ENCODE results near the gene EPHA8.
A peak's percentile ranks its signal among the peaks of the same experiment; 100 is the strongest.

EPHA8 gene

DNA sequence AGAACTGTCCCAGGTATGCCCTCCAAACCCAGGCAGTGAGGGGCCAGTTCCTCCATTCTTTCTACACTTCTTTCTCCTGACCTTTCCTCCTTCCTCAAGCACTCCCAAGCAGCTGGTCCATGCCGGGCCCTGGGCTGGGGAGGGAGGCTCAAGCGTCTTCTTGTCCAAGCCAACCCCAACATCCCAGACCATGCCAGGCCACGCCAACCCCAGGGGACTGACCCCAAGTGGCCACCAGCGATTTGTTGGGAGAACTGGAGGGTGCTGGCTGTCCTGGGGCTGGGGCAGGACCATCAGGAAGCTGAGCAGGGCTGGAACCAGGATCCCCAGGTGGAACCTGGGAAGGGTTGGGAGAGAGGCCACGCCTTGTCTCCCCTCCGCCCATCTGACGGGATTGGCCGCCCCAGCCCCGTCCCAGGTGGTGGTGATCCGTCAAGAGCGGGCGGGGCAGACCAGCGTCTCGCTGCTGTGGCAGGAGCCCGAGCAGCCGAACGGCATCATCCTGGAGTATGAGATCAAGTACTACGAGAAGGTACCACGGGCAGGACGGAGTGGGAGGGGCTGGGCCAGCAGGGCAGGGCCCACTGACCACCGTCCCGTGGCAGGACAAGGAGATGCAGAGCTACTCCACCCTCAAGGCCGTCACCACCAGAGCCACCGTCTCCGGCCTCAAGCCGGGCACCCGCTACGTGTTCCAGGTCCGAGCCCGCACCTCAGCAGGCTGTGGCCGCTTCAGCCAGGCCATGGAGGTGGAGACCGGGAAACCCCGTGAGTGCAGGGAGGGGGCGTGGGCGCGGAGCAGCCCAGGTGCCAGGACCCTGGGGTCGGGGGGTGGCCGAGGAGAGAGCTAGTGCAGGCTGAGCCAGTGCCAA is 29.9 kb downstream of the EPHA8 start:
- no peak for DNase-seq (ENCODE audit: low read depth in 2 of 2)

GRCh38 chr1:22594396-22594795 is 31.1 kb downstream of the EPHA8 start:
- no peak for DNase-seq (ENCODE audit: low read depth in 2 of 2)

GRCh38 chr1:22595108-22595507 is 31.8 kb downstream of the EPHA8 start:
- no peak for DNase-seq (ENCODE audit: low read depth in 2 of 2)

DNA sequence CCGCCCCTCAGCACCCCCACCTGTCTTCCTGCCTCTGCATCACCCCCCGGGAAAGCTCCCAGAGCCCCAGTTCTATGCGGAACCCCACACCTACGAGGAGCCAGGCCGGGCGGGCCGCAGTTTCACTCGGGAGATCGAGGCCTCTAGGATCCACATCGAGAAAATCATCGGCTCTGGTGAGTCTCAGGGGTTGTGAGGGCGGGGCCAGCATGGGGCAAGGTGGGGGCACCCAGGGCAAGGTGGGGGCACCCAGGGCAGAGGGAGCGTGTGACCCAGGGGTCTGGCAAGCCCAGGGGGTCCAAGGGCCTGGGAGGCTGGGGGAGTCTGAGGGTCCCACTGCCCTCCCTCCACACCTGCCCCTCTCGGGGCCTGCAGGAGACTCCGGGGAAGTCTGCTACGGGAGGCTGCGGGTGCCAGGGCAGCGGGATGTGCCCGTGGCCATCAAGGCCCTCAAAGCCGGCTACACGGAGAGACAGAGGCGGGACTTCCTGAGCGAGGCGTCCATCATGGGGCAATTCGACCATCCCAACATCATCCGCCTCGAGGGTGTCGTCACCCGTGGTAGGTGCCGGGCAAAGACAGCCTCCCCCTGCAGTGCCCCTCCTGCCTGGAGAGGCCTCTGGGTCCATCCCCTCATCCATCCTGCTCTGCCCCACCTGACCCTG is 34.1 kb downstream of the EPHA8 start:
- DNase-seq (ENCODE audit: low read depth in 2 of 2) = no peak

DNA sequence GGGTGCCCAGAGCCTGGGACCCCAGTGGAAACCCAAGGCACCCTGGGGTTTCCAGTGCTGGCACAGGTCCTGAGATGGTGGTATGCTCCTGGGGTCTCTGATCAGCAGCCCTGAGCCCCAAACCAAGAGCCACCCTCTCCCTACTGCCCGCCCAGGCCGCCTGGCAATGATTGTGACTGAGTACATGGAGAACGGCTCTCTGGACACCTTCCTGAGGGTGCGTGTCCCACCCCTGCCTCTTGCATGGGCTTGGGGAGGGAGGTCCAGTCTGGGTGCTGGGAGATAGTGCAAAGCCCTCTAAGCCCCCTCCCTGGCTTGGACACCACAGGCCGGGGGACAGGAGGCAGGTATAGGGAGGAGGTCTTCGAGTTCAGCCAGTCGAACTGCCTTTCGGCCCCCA is 34.7 kb downstream of the EPHA8 start:
- no peak for DNase-seq (ENCODE audit: low read depth in 2 of 2)

DNA sequence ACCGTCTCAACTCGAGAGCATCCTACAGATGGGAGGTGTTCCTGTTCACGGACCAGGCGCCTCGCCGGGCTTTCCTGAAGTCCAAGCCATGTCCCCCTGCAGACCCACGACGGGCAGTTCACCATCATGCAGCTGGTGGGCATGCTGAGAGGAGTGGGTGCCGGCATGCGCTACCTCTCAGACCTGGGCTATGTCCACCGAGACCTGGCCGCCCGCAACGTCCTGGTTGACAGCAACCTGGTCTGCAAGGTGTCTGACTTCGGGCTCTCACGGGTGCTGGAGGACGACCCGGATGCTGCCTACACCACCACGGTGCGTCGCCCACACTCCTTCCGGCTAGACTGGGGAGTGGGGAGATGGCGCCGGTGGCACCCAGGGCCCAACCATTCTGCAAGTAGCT is 35.4 kb downstream of the EPHA8 start:
- DNase-seq (ENCODE audit: low read depth in 2 of 2) = no peak

DNA sequence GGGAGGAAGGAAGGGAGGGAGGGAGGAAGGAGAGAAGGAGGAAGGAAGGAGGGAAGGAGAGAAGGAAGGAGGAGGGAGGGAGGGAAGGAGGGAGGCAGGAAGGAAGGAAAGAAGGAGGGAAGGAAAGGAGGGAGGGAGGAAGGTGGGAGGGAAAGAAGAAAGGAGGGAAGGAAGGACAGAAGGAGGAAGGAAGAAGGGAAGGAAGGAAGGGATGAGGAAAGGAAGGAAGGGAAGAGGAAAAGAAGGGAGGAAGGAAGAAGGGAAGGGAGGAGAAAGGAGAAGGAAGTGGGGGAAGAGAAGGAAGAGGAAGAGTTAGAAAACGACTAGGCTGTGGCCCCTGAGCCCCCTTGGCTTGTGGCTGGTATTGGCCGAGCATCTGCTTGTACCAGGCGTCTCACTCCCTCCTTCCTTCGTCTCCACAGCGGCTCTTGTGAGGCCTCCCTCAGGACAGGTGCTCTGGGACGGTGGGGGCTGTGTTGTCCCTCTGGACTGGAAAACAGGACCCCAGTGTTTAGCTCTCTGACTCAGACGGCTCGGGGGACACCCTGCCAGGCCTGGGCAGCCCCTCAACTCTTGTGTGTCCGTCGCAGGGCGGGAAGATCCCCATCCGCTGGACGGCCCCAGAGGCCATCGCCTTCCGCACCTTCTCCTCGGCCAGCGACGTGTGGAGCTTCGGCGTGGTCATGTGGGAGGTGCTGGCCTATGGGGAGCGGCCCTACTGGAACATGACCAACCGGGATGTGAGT is 37.0 kb downstream of the EPHA8 start:
- no peak for DNase-seq (ENCODE audit: low read depth in 2 of 2)

- no peak for DNase-seq (ENCODE audit: low read depth in 2 of 2)
Observed at GRCh38 chr1:22600817-22601605, 37.7 kb downstream of the EPHA8 start.

DNA sequence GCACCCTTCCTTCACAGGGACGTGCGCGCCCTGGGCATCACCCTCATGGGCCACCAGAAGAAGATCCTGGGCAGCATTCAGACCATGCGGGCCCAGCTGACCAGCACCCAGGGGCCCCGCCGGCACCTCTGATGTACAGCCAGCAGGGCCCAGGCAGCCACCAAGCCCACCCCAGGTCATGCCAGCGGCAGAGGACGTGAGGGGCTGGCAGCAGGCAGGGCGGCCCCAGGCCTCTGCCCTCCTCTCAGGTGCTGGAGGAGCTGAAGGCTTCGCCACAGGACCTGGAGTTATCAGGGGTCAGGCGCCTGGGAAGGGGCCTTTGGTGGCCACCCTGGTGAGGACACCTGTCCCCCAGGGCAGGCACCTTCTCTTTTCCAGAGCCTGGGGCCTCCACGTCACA is 38.3 kb downstream of the EPHA8 start:
- DNase-seq (ENCODE audit: low read depth in 2 of 2) = no peak

DNA sequence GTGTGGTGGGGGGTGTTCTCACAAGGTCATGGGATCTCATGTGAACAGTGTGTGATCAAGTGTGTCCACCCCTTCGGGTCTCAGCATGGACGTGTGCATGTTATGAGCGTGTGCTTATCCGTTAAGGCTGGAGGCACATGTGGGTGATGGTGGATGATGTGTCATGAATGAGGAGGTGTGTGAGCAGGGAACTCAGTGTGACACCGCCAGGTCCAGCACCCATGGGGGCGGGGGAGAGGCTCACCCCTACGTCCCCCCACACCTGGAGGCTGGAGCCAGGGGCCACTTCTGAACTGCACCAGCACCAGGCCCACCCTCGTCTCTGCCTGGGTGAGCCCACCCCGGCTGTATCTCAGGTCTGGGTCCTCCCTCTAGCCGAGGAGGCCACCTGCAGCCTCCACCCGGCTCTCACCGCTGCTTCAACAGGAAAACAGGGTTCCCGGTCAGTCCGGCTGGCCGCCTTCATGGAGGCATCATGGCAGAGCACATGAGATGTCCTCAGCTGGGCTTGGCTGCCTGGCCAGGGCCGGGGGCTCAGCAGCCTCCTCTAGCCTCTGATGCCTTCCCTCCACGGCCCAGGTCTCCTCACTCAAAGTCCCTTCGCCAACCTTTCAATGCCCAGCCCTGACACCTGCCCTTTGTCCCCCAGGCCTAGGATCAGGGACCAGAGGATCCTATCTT is 38.9 kb downstream of the EPHA8 start:
- no peak for DNase-seq (ENCODE audit: low read depth in 2 of 2)

GRCh38 chr1:22606161-22606560 is 42.9 kb downstream of the EPHA8 start:
- no peak for DNase-seq (ENCODE audit: low read depth in 2 of 2)

GRCh38 chr1:22607154-22607553 is 43.9 kb downstream of the EPHA8 start:
- no peak for DNase-seq (ENCODE audit: low read depth in 2 of 2)

GRCh38 chr1:22608361-22608760 is 45.1 kb downstream of the EPHA8 start:
- no peak for DNase-seq (ENCODE audit: low read depth in 2 of 2)

GRCh38 chr1:22609291-22609690 is 46.0 kb downstream of the EPHA8 start:
- no peak for DNase-seq (ENCODE audit: low read depth in 2 of 2)

- DNase-seq (ENCODE audit: low read depth in 2 of 2) = peak in 1 of 2 donors; percentile 13
Observed at GRCh38 chr1:22611530-22611947, 48.2 kb downstream of the EPHA8 start.

- DNase-seq (ENCODE audit: low read depth in 2 of 2) = no peak
Observed at GRCh38 chr1:22612671-22613571, 49.6 kb downstream of the EPHA8 start.

- DNase-seq (ENCODE audit: low read depth in 2 of 2) = no peak
Observed at GRCh38 chr1:22613572-22613918, 50.3 kb downstream of the EPHA8 start.

DNA sequence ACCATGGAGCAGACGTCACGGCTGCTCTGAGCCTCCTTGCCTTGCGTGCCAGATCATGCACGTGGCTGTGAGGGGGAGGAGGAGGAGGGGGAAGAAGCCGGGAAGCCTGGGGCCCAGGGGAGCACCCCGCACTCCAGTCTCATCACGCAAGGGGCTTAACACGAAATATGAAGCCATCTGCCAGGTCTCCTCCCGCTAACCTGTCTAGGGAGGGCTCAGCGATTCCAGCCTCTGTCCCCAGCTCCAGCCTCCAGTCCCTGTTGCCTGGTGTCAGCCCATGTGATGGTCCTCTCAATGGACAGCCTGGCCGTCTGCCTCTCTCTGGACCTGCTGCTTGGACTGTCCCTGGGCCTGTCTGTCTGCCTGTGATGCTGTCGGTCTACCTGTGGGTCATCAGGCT is 50.7 kb downstream of the EPHA8 start:
- no peak for DNase-seq (ENCODE audit: low read depth in 2 of 2)

DNA sequence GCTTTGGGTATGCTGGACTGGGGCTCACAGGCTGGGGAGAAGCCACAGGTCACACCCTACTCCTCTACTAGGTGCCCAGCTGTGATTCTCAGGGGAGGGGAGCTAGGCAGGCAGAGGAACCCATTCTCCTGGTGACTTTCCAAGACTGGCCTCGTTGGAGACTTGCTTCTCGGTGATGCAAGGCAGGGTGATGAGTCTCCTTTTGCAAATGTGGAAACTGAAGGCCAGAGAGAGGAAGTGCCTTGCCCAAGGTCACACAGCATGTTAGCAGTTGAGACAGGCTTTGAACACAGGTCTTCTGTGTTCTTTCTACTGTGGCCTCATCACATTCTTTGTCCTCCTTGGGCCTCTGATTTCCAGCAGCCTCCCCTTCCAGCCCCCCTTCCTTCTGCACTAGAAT is 52.6 kb downstream of the EPHA8 start:
- DNase-seq (ENCODE audit: low read depth in 2 of 2) = no peak

DNA sequence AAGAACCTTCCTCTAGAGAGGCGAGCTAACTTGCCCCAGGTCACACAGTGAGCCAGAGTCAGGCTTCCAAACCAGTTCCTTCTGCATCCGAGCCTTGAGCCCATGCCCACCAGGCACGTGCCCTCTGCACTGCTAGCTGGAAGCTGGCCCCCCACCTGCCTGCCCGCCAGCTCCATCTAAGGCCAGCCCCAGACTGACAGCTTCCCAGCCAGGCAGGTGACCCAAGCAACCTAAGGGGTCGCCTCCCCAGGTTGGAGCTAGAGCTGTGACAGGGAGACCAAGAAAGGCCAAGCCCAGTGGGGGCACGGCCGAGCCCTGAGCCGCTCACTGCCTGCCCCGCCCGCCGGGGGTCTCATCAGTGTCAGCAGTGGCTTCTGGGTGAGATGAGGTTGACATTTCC is 53.3 kb downstream of the EPHA8 start:
- no peak for DNase-seq (ENCODE audit: low read depth in 2 of 2)
